DOHH2 (cell line): Measurements from ENCODE around the gene KCNC1.

Experiments used
- CTCF ChIP-seq: fragments of 200-600 bp; sonication (generic); IDR thresholded peaks from one replicate; pipeline ENCODE4 v1.5.1; 2014; ENCODE audit warnings: antibody characterized with exemption, mild to moderate bottlenecking, low read depth, low read length; ENCODE audit not compliant: poor library complexity, severe bottlenecking
- EZH2phosphoT487 ChIP-seq: fragments of 200-600 bp; sonication (generic); IDR thresholded peaks from 2 replicates; pipeline ENCODE4 v1.6.1; 2017; ENCODE audit warnings: borderline replicate concordance, mild to moderate bottlenecking, antibody characterized with exemption, low read length, moderate library complexity, mixed read lengths

- TF ChIP-seq CTCF: no peak
- no peak for TF ChIP-seq EZH2phosphoT487
Observed at GRCh38 chr11:17739945-17740338, 5.4 kb downstream of the KCNC1 start.
